Femur (tissue), 1 donor: ENCODE measurements around the gene BLVRA.
"Not testable (repeated sequence)": the region's sequence is repeated elsewhere in the genome, so short reads cannot be mapped to it uniquely, and the experiment has no call there.

Experiments used
- DNase-seq: peaks from one replicate; pipeline ENCODE4 v3.0.0-alpha.2; 2017

Gene BLVRA

GRCh38 chr7:43758029-43758821 lies at the start of gene BLVRA:
TSS of gene BLVRA (plus strand) at chr7:43758680. CDS start at chr7:43771159, 12,479 bp downstream.
- DNase-seq: peak; percentile 78

GRCh38 chr7:43711503-43711902 lies 47.0 kb upstream of the BLVRA start:
- DNase-seq: no peak

GRCh38 chr7:43715966-43716365 lies 42.5 kb upstream of the BLVRA start:
- not testable (repeated sequence) for DNase-seq

GRCh38 chr7:43716598-43716997 lies 41.9 kb upstream of the BLVRA start:
- no peak for DNase-seq

- no peak for DNase-seq
Observed at GRCh38 chr7:43721193-43721806, 37.2 kb upstream of the BLVRA start.

GRCh38 chr7:43723007-43723341 lies 35.5 kb upstream of the BLVRA start:
- DNase-seq: no peak

GRCh38 chr7:43725251-43725650 lies 33.2 kb upstream of the BLVRA start:
- no peak for DNase-seq

GRCh38 chr7:43726466-43726865 lies 32.0 kb upstream of the BLVRA start:
- no peak for DNase-seq

GRCh38 chr7:43727003-43727402 lies 31.5 kb upstream of the BLVRA start:
- no peak for DNase-seq

- no peak for DNase-seq
Observed at GRCh38 chr7:43727494-43727893, 31.0 kb upstream of the BLVRA start.

GRCh38 chr7:43729214-43729923 lies 29.1 kb upstream of the BLVRA start, which contains the start of gene COA1:
TSS of gene COA1 (minus strand) at chr7:43729523. CDS start at chr7:43648614, 80,909 bp downstream.
- DNase-seq: peak; percentile 91

- DNase-seq: no peak
Observed at GRCh38 chr7:43729924-43730248, 28.6 kb upstream of the BLVRA start.

GRCh38 chr7:43731494-43731893 lies 27.0 kb upstream of the BLVRA start:
- not testable (repeated sequence) for DNase-seq

GRCh38 chr7:43734575-43735332 lies 23.7 kb upstream of the BLVRA start:
- DNase-seq: not testable (repeated sequence)

GRCh38 chr7:43735403-43735801 lies 23.1 kb upstream of the BLVRA start:
- no peak for DNase-seq

- DNase-seq: no peak
Observed at GRCh38 chr7:43735802-43736603, 22.5 kb upstream of the BLVRA start.

GRCh38 chr7:43737467-43738127 lies 20.9 kb upstream of the BLVRA start:
- no peak for DNase-seq

- no peak for DNase-seq
Observed at GRCh38 chr7:43742692-43743091, 15.8 kb upstream of the BLVRA start.

GRCh38 chr7:43747328-43748105 lies 11.0 kb upstream of the BLVRA start:
- no peak for DNase-seq

GRCh38 chr7:43749383-43749940 lies 9.0 kb upstream of the BLVRA start:
- no peak for DNase-seq
